HG03066 (cell line): ENCODE measurements around the gene EFCAB3.
"Not testable (repeated sequence)": the region's sequence is repeated elsewhere in the genome, so short reads cannot be mapped to it uniquely, and the experiment has no call there.

Source experiments
- ATAC-seq: cut with Tn5 transposase; IDR thresholded peaks from one replicate; pipeline ENCODE4 v1.9.1; 2021; ENCODE audit warnings: low read depth; ENCODE audit not compliant: unreplicated experiment

EFCAB3 gene

DNA sequence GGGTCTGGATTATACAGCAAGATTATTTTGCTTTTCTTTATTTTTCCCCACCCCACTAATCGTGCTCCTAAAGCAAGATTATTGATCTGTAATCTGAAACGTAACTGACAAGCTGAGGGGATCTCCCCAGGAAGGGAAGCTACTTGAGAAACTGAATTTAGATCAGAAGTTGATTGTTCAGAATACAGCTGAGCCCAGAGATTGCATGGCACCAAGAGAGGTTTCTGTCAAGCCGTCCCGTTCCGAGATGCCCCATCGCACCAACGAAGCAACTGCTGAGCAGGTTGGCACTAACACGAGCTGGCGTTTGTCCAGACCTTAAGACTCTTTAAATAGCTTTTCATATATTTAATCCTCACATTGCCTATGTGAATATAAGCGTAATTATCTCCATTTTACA lies 78.1 kb downstream of the EFCAB3 start:
- not testable (repeated sequence) for ATAC-seq

DNA sequence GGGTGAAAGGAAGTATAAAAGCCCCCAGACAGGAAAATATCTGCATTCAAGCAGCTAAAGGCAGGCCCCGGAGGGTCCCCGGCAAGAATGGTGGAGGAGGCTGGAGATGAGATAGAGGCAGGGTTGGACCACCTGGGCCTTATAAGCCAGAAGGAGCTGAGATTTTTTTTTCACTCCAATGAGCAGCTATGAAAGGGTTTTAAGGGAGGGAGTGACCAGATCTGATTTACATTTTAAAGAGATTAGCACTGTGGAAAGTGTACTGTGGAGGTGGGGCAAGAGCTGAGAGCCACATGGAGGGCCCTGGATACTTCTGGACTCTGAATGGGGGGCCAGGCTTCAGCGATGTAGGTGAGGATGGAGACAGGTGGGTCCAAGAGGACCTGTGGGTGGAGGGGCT lies 84.1 kb downstream of the EFCAB3 start:
- not testable (repeated sequence) for ATAC-seq

DNA sequence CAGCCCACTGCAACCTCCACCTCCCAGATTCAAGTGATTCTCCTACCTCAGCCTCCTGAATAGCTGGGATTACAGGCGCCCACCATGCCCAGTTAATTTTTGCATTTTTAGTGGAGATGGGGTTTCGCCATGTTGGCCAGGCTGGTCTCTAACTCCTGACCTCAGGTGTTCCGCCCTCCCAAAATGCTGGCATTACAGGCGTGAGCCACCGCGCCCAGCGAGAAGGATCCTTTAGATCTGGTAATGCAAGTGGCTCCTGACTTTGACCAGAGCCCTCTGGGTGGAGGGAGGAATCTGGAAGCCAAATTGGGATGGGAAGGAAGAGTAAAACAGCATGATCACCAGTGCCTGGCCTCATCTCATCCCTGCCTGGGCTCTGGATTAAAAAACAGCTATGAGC lies 84.9 kb downstream of the EFCAB3 start:
- not testable (repeated sequence) for ATAC-seq
